22Rv1 (cell line): ENCODE results near the gene SYT13.

Source experiments
- CTCF ChIP-seq: fragments of 450-650 bp; IDR thresholded peaks from 2 replicates; pipeline ENCODE4 v1.5.1; 2017; ENCODE audit warnings: mild to moderate bottlenecking
- ZFX ChIP-seq: fragments of 450-650 bp; IDR thresholded peaks from 2 replicates; pipeline ENCODE4 v1.6.1; 2017; ENCODE audit warnings: antibody characterized with exemption, borderline replicate concordance

GRCh38 chr11:45232341-45233080 lies 53.6 kb downstream of the SYT13 start:
- TF ChIP-seq CTCF (no peak), ZFX (no peak)
